SIG-M5 treated with dmso at 0.1 percent for 504 hours (cell line): ENCODE measurements around the gene TMEM258.

ENCODE experiments used
- DNase-seq: peaks from one replicate; lab custom pipeline; 2025; ENCODE audit not compliant: unreplicated experiment; lab: John Stamatoyannopoulos, UW

Gene TMEM258

GRCh38 chr11:61792310-61793082 lies at the start of gene TMEM258, which contains the start of gene FEN1:
TMEM258 (minus strand) TSS chr11:61792599; CDS start chr11:61792558, 41 bp downstream.
FEN1 (plus strand) TSS chr11:61792911; CDS start chr11:61795362, 2,451 bp downstream.
- DNase-seq, result peak; percentile 89

GRCh38 chr11:61841636-61842527 lies 49.5 kb upstream of the TMEM258 start:
- DNase-seq, result no peak

- DNase-seq, result no peak
Measured at GRCh38 chr11:61840371-61840770, 48.0 kb upstream of the TMEM258 start.

DNA sequence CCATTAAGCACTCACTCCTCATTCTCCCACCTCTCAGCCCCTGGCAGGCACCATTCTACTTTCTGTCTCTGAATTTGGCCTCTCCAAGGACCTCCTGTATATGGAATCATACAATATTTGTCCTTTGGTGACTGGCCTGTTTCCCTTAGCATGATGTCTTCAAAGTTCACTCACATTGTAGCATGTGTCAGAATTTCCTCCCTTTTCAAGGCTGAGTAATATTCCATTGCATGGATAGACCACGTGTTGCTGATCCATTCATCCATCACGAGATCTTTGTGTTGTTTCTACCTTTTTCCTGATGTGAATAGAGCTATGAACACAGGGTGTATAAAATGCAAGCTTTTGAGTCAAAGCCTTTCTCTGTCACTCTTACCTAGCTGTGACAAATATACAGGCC lies 47.3 kb upstream of the TMEM258 start:
- DNase-seq, result no peak

DNA sequence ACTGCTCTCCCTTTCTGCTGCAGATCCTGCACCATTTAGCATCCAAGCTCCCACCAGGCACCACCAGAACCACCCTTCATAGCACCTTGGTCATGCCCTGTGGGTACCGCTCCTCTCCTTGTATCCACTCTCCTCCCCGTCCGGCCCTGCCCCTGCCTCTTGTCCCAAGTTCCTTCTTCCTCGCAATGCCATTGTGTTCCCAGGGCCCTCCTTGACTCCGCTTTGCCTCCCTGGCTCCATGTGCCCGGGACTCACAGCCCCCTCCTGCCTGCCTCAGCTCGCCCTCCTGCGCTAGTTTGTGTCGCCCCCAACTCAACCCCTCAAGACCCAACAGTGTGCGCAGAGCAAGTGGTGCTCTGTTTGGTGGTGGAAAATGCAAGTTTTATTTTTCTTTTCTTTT lies 46.5 kb upstream of the TMEM258 start:
- DNase-seq, result no peak

DNA sequence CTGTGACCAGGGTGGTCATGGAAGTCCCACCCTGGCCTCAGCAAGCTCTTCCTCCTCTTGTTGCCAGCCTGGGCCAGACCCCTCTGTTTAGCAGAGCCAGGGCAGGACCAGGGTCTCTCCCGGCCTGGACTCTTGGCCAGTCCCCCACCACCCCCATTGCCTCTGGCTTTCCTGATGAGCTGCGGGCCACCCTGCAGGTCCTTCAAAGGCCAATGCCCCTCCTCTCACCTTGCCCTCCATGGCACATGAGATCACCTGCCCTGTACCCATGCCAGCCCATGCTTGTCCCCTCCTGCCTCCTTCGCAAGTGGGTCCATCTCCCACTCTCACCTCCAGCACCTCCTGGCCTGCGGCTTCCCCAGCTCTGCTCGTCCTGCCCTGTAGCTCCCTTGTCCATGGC lies 46.1 kb upstream of the TMEM258 start:
- no peak for DNase-seq

GRCh38 chr11:61837411-61838005 lies 45.1 kb upstream of the TMEM258 start:
- no peak for DNase-seq

GRCh38 chr11:61836193-61836592 lies 43.8 kb upstream of the TMEM258 start:
- DNase-seq, result no peak

GRCh38 chr11:61834278-61835048 lies 42.1 kb upstream of the TMEM258 start:
- peak; percentile 79 for DNase-seq

- DNase-seq, result no peak
Measured at GRCh38 chr11:61833926-61834277, 41.5 kb upstream of the TMEM258 start.

- no peak for DNase-seq
Measured at GRCh38 chr11:61833471-61833870, 41.1 kb upstream of the TMEM258 start.

DNA sequence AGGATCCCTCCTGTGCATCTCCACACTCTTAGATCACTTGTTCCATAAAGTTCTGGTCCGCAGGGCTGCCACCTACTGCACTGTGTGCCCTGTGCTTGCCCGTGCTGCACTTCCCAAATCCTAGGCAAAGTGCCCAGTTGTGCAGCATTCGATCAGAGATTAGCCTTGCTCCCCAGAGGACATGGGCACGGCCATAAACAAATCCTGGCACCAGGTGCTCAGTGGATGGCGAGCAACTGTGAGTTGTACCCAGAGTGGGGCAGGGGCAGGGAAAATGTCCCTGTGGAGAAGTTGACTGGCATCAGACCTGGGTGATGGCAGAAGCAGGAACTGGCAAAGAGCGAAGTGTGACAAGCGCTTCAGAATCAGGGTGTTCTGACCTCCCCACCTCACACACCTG lies 40.4 kb upstream of the TMEM258 start:
- DNase-seq, result no peak

GRCh38 chr11:61832207-61832606 lies 39.8 kb upstream of the TMEM258 start:
- DNase-seq, result no peak

GRCh38 chr11:61830237-61831105 lies 38.1 kb upstream of the TMEM258 start:
- DNase-seq, result peak; percentile 33

DNA sequence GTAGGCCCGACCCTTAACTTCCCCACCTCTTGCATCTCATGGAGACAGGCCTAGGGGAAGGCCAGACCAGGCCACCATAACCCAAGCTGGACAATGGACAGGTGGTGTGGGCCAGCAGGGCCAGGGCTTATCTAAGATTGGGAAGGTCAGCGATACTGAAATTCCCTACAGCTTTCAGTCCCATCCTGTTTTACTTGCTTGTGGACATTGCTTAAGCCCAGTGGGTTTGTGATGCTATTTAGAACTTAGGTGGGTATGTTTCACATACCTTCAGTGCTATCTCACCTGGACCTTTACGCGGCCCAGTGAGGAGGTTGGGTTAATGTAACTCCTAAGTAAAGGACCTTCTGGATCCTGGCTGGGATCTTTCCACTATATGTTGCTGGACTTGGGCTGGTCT lies 37.4 kb upstream of the TMEM258 start:
- DNase-seq, result no peak

- no peak for DNase-seq
Measured at GRCh38 chr11:61828629-61829407, 36.4 kb upstream of the TMEM258 start.

DNA sequence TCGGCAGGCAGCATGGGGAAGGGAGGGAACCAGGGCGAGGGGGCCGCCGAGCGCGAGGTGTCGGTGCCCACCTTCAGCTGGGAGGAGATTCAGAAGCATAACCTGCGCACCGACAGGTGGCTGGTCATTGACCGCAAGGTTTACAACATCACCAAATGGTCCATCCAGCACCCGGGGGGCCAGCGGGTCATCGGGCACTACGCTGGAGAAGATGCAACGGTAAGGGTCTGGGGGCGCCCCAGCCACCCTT lies 35.9 kb upstream of the TMEM258 start:
- DNase-seq, result no peak

GRCh38 chr11:61827571-61828378 lies 35.4 kb upstream of the TMEM258 start, which contains the start of gene FADS2:
FADS2 (plus strand) TSS chr11:61828300; CDS start chr11:61828391, 91 bp downstream.
- DNase-seq, result peak; percentile 87
